ENCODE data around the gene PTPN23. TPM values are rescaled to one million over a fixed set of nuclear protein-coding genes. Genes with fewer than 3 reads are reported as not detected.

PTPN23 gene
- total RNA-seq, 4 donors from 2014 or later: 30.8 to 277 (median 90.7) TPM

DNA sequence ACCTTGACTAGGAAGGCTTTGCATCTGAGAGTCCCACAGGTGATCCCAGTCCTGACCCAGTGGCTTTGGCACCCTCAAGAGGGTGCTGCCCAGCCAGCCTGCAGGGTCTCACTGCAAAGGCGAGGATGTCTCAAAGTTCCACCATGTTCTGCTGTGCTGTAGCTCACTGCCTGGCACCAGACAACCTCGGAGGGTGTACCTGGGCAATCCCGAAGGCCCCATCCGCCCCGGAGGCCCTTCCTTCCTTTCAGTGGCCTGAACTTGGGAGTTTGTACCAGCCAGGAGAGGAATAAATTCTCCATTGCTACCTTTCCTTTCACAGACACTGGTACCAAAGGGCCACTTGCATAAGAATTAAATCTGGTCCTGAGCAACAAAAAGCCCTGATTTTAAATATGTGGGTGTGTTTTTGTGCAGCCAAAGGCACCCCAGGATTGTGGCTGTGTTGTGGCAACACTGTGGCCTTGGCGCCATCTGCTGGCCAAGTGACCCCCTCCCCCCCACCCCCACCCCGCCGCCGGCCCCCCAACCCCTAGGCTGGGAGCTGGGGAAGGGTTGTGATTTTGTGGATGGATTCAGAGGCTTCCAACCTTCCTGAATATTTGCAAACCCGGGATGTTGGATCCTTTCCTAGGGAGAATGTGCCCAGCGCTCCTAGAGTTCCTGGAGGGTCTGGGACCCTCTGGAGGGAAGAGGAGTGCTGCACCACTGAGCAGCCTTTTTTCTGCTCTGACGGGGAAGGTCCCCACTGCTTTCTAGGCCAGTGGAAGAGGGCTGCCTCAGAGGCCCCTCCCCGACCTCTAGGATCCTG, 9.7 kb upstream of the PTPN23 start:
- Histone ChIP-seq H3K36me3 (no peaks in the 10 kb centered on the region), H3K4me1 (no peaks in the 10 kb centered on the region), H3K27ac (no peak overlapping the region), H3K9me3 (no peaks in the 10 kb centered on the region), H3K27me3 (no peaks in the 10 kb centered on the region), H3K4me3 (no peak overlapping the region)
- no peak for DNase-seq (ENCODE audit: low spot score in 2 of 2)
- no peak for TF ChIP-seq EP300 (IDR thresholded peaks at IDR 0.05)
- TF ChIP-seq, protein P1, sequence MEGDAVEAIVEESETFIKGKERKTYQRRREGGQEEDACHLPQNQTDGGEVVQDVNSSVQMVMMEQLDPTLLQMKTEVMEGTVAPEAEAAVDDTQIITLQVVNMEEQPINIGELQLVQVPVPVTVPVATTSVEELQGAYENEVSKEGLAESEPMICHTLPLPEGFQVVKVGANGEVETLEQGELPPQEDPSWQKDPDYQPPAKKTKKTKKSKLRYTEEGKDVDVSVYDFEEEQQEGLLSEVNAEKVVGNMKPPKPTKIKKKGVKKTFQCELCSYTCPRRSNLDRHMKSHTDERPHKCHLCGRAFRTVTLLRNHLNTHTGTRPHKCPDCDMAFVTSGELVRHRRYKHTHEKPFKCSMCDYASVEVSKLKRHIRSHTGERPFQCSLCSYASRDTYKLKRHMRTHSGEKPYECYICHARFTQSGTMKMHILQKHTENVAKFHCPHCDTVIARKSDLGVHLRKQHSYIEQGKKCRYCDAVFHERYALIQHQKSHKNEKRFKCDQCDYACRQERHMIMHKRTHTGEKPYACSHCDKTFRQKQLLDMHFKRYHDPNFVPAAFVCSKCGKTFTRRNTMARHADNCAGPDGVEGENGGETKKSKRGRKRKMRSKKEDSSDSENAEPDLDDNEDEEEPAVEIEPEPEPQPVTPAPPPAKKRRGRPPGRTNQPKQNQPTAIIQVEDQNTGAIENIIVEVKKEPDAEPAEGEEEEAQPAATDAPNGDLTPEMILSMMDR (IDR thresholded peaks at IDR 0.05): peak in 3 of 5 experiments; percentile 27 to 51 (median 51)
- 36 to 40% methylated on average over 5 to 13 of the region's 13 CpGs for WGBS, 2 donors

DNA sequence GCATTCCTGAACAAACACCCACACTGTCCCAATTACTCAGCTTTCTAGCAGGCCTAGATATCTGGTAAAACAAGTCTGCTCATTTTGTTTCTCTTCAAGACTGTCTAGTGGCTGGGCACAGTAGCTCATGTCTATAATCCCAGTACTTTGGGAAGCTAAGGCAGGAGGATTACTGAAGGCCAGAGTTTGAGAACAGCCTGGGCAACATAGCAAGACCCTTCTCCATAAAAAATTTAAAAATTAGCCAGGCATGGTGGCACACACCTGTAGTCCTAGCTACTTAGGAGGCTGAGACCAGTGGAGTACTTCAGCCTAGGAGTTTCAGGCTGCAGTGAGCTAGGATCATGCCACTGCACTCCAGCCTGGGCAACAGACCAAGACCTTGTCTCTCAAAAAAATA, 6.2 kb upstream of the PTPN23 start:
- H3K9me3 ChIP-seq: no peaks in the 10 kb centered on the region
- TF ChIP-seq POLR2A (IDR thresholded peaks at IDR 0.05) (no peak), EP300 (IDR thresholded peaks at IDR 0.05) (no peak)
- TF ChIP-seq, protein P1 (IDR thresholded peaks at IDR 0.05): no peak
- DNase-seq (ENCODE audit: low spot score in 2 of 2): no peak

DNA sequence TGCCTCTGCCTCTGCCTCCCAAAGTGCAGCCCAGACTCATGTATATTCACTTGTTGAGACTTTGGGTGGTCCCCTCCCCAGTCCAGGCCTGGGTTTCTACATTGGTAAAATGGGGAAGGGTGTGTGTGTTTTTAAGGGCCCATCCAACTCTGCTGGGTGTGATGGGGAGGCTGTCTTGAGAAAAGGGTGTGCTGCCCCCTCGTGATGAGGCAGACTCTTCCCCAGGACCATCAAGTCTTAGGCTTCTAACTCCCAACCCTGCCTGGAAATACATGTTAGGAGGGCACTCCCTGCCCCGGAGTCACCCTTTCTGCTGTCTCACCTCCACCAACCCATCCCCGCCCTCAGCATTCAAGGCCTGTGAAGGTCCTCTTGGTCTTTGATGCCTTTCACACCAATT, 4.4 kb upstream of the PTPN23 start:
- H3K27me3 ChIP-seq: no peaks in the 10 kb centered on the region
- no peak for DNase-seq (ENCODE audit: low spot score in 2 of 2)
- TF ChIP-seq EP300 (IDR thresholded peaks at IDR 0.05): no peak
- TF ChIP-seq POLR2A (IDR thresholded peaks at IDR 0.05): no peak
- TF ChIP-seq, protein P1 (IDR thresholded peaks at IDR 0.05): no peak
- WGBS, 2 donors: 81 to 84% methylated on average over 3 of the region's 3 CpGs
- H3K4me3 ChIP-seq: no peak overlapping the region
- H3K4me1 ChIP-seq: peaks cover 0 to 21% (median 4%) of the 10 kb centered on the region in 4 donors
- H3K9me3 ChIP-seq: no peaks in the 10 kb centered on the region
- H3K27ac ChIP-seq: no peak overlapping the region
- no peaks in the 10 kb centered on the region for H3K36me3 ChIP-seq

More for the DNA sequence above, 6.2 kb upstream of the PTPN23 start:
- H3K4me3 ChIP-seq: no peak overlapping the region
- H3K27me3 ChIP-seq: no peaks in the 10 kb centered on the region
- H3K27ac ChIP-seq: no peak overlapping the region
- H3K36me3 ChIP-seq: no peaks in the 10 kb centered on the region
- H3K4me1 ChIP-seq: peaks cover 0 to 14% (median 3%) of the 10 kb centered on the region in 4 donors

DNA sequence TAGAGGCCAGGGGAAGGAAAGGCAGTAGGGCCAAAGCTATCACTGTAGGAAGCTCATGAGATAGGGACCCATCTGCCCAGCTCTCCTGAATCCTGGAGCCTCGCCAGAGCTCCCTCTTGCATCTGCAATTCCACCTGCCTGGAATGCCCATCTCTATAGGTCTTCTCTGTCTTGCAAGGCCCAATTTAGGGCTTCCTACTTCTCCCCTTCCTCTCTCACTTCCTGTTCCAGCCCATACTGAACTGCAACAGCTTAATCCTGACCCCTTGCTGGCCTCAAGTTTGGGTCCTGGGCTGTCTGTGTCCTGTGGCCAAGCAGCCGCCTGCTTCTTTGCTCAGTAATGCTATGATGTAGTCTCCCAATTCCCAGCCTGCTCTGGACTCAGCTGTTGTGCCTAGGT, 3.6 kb upstream of the PTPN23 start:
- no peak for TF ChIP-seq EP300 (IDR thresholded peaks at IDR 0.05)
- TF ChIP-seq, protein P1 (IDR thresholded peaks at IDR 0.05): no peak
- no peaks in the 10 kb centered on the region for H3K9me3 ChIP-seq
- WGBS, 2 donors: 82 to 85% methylated on average over 2 of the region's 2 CpGs

DNA sequence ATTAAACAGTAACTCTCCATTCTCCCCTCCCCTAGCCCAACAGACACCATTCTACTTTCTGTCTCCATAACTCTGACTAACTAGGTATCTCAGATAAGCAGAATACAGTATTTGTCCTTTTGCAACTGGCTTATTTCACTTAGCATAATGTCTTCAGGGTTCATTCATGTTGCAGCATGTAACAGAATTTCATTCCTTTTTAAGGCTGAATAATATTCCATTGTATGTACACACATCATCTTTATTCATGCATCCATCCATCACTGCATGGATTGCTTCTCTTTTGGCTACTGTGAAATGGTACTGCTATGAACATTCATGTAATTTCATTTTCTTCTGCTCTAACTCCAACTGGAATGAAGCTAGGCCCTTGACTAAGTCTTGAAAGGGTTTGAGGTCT, 2.0 kb upstream of the PTPN23 start:
- Histone ChIP-seq H3K27me3 (no peaks in the 10 kb centered on the region), H3K36me3 (no peaks in the 10 kb centered on the region), H3K9me3 (no peaks in the 10 kb centered on the region), H3K27ac (no peak overlapping the region), H3K4me1 (peaks cover 0 to 43% (median 13%) of the 10 kb centered on the region in 4 donors), H3K4me3 (no peak overlapping the region)
- DNase-seq (ENCODE audit: low spot score in 2 of 2): no peak
- TF ChIP-seq EP300 (IDR thresholded peaks at IDR 0.05): no peak
- TF ChIP-seq, protein P1 (IDR thresholded peaks at IDR 0.05): no peak
- no peak for TF ChIP-seq POLR2A (IDR thresholded peaks at IDR 0.05)

More for the DNA sequence above, 3.6 kb upstream of the PTPN23 start:
- no peaks in the 10 kb centered on the region for H3K36me3 ChIP-seq
- peaks cover 0 to 28% (median 11%) of the 10 kb centered on the region in 4 donors for H3K4me1 ChIP-seq
- H3K4me3 ChIP-seq: no peak overlapping the region
- H3K27me3 ChIP-seq: no peaks in the 10 kb centered on the region
- no peak for DNase-seq (ENCODE audit: low spot score in 2 of 2)
- H3K27ac ChIP-seq: no peak overlapping the region

Data from tibial nerve (tissue), 4 donors.